Measurements from ENCODE around the gene PLEKHA7.

- TF ChIP-seq POLR2A (IDR thresholded peaks at IDR 0.05; ENCODE audit: low read depth, low read length) (no peak), POLR2AphosphoS5 (IDR thresholded peaks at IDR 0.05; ENCODE audit: low read depth, low read length) (no peak), TAF1 (IDR thresholded peaks at IDR 0.05; ENCODE audit: low read depth, low read length) (no peak), SPI1 (IDR thresholded peaks at IDR 0.05; ENCODE audit: low read depth, low read length) (no peak)
These were observed 52.1 kb downstream of the PLEKHA7 start for GRCh38 chr11:16962146-16962545.

Data from GM12891 (cell line).